Measurements from ENCODE around the gene LAMA5.

LAMA5 gene

DNA sequence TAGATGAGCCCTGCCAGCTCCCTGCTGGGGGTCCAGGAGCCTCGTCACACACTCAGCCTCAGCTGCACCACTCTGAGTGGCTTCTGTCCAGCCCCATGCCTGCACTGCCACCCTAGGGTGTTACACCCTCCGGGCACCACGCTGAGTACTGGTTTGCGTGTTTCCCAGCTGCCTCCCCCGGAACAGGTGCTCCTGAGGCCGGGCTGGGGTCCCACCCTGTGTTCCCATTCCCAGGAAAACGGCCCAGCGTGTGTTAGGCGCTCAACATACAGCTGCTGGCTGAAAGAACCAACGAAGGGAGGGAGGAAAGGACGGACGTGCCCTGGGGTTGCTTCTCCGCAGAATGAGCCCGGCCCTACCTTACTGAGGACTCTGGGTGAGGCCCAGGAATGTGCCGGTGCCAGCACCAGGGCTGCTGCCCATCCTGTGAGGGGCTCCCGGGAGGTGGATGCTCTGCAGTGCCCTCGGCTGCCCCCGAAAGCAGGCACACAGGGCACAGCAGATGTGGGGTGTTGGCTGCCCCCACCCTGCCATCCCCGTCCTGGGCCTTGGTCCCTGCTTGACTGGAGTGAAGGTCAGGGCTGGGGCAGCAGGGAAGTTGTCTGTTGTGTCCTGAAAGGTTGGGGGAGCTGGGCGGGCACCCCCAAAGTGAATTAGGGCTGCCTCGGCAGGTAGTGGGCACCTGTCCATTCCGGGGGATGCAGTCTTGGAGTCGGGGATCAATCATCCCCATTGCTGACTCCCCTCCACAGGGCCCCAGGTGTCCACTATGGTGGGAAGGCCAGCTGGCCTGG lies 16.3 kb downstream of the LAMA5 start:
- DNase-seq (ENCODE audit: insufficient read length, low spot score), result no peak
- TF ChIP-seq POLR2A (IDR thresholded peaks at IDR 0.05; ENCODE audit: low read depth, low read length), result no peak
- FAIRE-seq, result no peak

DNA sequence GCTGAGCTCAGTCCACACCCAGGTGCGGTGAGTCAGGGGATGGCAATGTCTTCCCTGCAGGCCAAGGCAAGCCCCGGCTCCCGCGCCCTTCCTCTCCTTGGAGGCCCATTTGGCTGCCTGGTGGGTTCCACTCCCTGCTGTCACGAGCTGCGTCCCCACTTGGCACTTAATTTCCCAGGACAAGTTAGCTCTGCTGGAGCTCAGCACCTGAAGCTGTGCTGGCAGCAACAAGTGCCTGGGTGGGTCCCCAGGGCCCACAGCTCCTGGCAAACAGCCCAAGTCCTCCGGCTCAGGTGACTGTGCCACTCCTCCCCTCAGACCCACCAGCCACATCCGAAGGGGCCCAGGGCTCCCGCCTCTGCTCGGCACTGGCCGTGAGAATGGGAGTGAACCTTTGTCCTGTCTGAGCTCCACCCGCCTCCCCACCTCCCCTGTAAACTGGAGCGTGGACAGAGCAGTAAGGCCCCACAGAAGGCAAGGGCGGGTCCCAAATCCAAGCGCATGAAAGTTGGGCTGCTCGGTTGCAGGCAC lies 16.9 kb downstream of the LAMA5 start:
- TF ChIP-seq POLR2A (IDR thresholded peaks at IDR 0.05; ENCODE audit: low read depth, low read length), result no peak
- FAIRE-seq, result no peak
- peak; percentile 75 for DNase-seq (ENCODE audit: insufficient read length, low spot score)

DNA sequence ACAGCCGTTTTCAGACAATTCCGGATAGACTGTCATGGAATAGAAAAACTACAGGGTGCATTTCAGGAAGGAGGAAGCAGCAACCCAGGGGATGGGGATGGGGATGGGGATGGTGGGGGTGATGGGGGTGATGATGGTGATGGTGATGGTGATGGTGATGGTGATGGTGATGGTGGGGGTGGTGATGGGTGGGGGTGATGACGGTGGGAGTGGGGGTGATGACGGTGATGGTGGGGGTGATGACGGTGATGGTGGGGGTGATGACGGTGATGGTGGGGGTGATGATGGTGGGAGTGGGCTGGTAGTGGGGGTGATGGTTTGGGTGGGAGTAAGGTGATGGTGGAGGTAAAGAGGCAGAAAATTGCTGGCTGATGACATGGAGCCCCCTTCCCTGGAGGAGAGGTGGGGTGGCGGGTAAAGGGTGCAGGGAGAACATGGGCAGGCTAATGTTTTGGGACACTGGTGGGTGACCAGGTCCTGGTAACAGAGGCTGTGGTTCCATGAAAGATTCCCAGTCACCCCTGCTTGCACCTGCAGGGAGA lies 17.5 kb downstream of the LAMA5 start:
- no peak for DNase-seq (ENCODE audit: insufficient read length, low spot score)
- no peak for TF ChIP-seq POLR2A (IDR thresholded peaks at IDR 0.05; ENCODE audit: low read depth, low read length)
- no peak for FAIRE-seq

DNA sequence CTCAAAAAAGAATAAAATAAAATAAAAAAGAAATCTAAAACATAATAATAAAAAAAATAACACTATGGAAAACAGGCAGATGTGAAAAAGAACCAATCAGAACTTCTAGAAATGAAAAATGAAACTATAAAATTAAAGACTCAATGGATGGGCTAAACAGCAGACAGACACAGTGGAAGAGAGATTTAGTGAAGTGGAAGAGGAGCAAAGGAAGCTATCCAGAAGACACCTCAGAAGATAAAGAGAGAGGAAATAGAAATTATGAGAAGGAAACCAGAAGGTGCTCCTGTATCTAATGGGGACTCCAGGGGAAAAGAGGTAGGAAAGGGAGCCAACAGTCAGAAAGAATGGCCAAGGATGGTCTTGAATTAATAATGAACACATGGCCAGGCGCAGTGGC lies 18.5 kb downstream of the LAMA5 start:
- no peak for TF ChIP-seq POLR2A (IDR thresholded peaks at IDR 0.05; ENCODE audit: low read depth, low read length)
- DNase-seq (ENCODE audit: insufficient read length, low spot score) (no peak), FAIRE-seq (no peak)

DNA sequence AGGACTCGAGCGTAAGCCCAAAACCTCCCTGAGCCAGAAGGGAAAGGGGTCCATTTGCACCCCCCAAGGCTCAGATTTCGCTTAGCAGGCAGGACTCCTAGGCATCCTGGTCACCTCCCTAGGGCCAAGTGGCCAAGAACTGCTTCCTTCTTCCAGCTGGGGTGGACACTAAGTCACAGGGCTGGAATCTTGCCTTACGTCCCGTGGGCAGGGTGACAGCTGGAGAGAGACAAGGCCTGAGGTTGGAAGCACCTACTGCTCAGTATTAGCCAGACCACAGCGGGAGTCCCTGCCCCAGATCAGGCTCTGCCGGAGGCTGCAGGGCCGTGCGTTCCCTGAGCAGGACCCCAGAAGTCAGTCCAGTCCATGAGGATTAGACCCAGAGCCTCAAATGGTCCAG lies 19.7 kb downstream of the LAMA5 start:
- FAIRE-seq, result no peak
- no peak for DNase-seq (ENCODE audit: insufficient read length, low spot score)
- TF ChIP-seq POLR2A (IDR thresholded peaks at IDR 0.05; ENCODE audit: low read depth, low read length), result no peak

- FAIRE-seq (no peak), DNase-seq (ENCODE audit: insufficient read length, low spot score) (no peak)
- no peak for TF ChIP-seq POLR2A (IDR thresholded peaks at IDR 0.05; ENCODE audit: low read depth, low read length)
Measured at GRCh38 chr20:62347151-62347404, 20.0 kb downstream of the LAMA5 start.

DNA sequence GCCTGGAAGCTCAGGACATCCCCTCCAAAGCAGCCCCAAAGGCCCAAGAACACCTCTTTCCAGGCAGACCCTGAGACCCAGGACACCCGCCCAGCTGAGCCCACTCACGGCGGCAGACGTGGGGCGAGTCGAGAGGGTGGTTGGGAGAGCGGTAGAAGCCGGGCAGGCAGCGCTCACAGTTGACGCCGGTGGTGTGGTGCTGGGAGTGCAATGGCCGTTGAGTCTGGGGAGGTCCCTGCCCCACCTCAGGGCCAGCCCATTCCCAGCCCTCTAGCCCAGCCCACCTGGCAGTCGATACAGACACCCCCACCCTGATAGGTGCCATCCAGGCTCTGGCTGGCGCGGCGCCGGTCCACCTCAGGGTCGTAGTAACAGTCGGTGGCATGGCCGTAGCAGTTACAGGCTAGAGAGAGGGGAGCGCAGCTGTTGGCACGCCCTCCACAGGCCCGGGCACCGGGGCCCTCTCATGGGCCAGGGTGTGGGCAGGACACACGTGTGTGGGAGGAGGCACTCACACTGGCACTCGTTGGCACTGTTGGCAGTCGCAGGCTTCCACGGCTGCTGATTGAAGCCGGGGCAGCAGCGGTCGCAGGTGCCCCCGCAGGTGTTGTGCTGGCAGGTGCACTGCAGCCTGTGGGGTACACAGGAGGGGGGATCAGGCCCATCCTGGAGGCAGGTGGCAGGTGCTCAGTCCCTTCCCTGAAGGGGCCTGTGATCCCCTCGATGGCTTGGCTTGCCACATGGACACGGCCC lies 20.5 kb downstream of the LAMA5 start:
- FAIRE-seq, result no peak

GRCh38 chr20:62345681-62346370 lies 21.3 kb downstream of the LAMA5 start:
- no peak for FAIRE-seq
- no peak for DNase-seq (ENCODE audit: insufficient read length, low spot score)
- no peak for TF ChIP-seq POLR2A (IDR thresholded peaks at IDR 0.05; ENCODE audit: low read depth, low read length)

More for the DNA sequence above, 20.5 kb downstream of the LAMA5 start:
- TF ChIP-seq POLR2A (IDR thresholded peaks at IDR 0.05; ENCODE audit: low read depth, low read length), result no peak
- no peak for DNase-seq (ENCODE audit: insufficient read length, low spot score)

DNA sequence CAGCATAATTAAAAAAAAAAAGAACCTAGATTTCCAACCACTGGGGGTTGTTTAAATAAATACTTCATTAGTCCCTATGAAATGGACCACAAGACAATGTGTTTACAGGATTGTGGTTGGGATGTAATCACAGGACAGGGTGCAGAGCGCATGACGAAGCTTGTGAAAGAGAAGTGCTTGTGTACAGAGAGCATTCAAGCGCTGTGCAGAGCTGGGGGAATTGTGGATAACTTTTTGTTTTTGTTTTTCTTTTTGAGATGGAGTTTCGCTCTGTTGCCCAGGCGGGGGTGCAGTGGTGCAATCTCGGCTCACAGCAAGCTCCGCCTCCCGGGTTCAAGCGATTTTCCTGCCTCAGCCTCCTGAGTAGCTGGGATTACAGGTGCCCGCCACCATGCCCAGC lies 22.3 kb downstream of the LAMA5 start:
- no peak for TF ChIP-seq POLR2A (IDR thresholded peaks at IDR 0.05; ENCODE audit: low read depth, low read length)
- DNase-seq (ENCODE audit: insufficient read length, low spot score) (no peak), FAIRE-seq (no peak)

DNA sequence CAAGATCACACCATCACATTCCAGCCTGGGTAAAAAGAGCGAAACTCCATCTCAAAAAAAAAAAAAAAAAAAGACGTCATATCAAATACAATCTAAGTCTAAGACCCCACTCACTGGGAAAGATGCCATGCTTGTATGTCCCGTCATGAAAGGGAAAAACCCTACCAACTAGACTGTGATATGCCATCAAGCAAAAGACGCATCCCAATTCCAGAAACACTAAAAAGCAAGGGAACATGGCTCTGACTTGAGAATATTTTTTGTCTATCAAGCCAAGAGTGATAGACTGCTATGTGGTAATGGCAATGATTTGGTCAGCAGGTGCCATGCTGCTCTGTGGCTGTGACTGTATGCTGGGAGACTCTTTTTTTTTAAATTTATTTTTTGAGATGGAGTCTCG lies 23.0 kb downstream of the LAMA5 start:
- DNase-seq (ENCODE audit: insufficient read length, low spot score) (no peak), FAIRE-seq (no peak)
- TF ChIP-seq POLR2A (IDR thresholded peaks at IDR 0.05; ENCODE audit: low read depth, low read length), result no peak

- no peak for DNase-seq (ENCODE audit: insufficient read length, low spot score)
- FAIRE-seq, result no peak
- TF ChIP-seq POLR2A (IDR thresholded peaks at IDR 0.05; ENCODE audit: low read depth, low read length), result no peak
Measured at GRCh38 chr20:62342910-62343309, 24.2 kb downstream of the LAMA5 start.

- no peak for TF ChIP-seq POLR2A (IDR thresholded peaks at IDR 0.05; ENCODE audit: low read depth, low read length)
- no peak for DNase-seq (ENCODE audit: insufficient read length, low spot score)
- FAIRE-seq, result no peak
Measured at GRCh38 chr20:62339647-62340062, 27.5 kb downstream of the LAMA5 start.

DNA sequence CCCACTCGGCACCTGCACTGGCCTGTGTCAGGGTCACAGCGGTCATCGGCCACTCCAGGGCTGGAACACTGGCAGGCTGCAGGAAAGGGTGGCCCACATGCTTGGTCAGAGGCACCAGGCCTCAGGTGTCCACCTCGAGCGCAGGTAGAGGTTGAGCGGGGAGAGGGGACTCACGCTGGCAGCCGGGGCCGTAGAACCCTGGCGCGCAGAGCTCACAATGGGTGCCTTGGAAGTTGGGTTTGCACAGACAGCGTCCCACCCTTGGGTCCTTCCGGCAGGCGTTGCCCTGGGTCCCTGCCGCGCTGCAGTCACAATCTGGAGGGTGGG lies 28.9 kb downstream of the LAMA5 start:
- FAIRE-seq, result no peak

GRCh38 chr20:62337558-62338293 lies 29.4 kb downstream of the LAMA5 start:
- no peak for DNase-seq (ENCODE audit: insufficient read length, low spot score)
- FAIRE-seq, result no peak
- no peak for TF ChIP-seq POLR2A (IDR thresholded peaks at IDR 0.05; ENCODE audit: low read depth, low read length)

More for the DNA sequence above, 28.9 kb downstream of the LAMA5 start:
- no peak for TF ChIP-seq POLR2A (IDR thresholded peaks at IDR 0.05; ENCODE audit: low read depth, low read length)
- no peak for DNase-seq (ENCODE audit: insufficient read length, low spot score)
